NK-92 treated with Interleukin-12 subunit alpha and Interleukin-12 subunit beta, amount 100 ng/mL, for 24 hours (cell line): ENCODE results near the gene USP17L21.
"Not testable (repeated sequence)": the region's sequence is repeated elsewhere in the genome, so short reads cannot be mapped to it uniquely, and the experiment has no call there.

Experiments used
- DNase-seq: peaks from one replicate; lab custom pipeline; 2025; lab: John Stamatoyannopoulos, UW

Gene USP17L21

GRCh38 chr4:9262572-9262971, at the start of gene USP17L21:
Gene USP17L21, plus strand, starts transcription at chr4:9262872. Its CDS starts 0 bp downstream, at chr4:9262872.
- DNase-seq, result not testable (repeated sequence)

- DNase-seq, result not testable (repeated sequence)
Observed at GRCh38 chr4:9214701-9215100, 48.0 kb upstream of the USP17L21 start.

- DNase-seq, result not testable (repeated sequence)
Observed at GRCh38 chr4:9215105-9215504, 47.6 kb upstream of the USP17L21 start, which contains the start of gene USP17L11. Gene USP17L11, plus strand, starts transcription at chr4:9215405. Its CDS starts 0 bp downstream, at chr4:9215405.

GRCh38 chr4:9219852-9220251, 42.8 kb upstream of the USP17L21 start, which contains the start of gene USP17L12:
Gene USP17L12, plus strand, starts transcription at chr4:9220152. Its CDS starts 0 bp downstream, at chr4:9220152.
- DNase-seq, result not testable (repeated sequence)

- not testable (repeated sequence) for DNase-seq
Observed at GRCh38 chr4:9224596-9224995, 38.1 kb upstream of the USP17L21 start, which contains the start of gene USP17L13. Gene USP17L13, plus strand, starts transcription at chr4:9224896. Its CDS starts 0 bp downstream, at chr4:9224896.

- not testable (repeated sequence) for DNase-seq
Observed at GRCh38 chr4:9230249-9230648, 32.4 kb upstream of the USP17L21 start.

- DNase-seq, result not testable (repeated sequence)
Observed at GRCh38 chr4:9234085-9234484, 28.6 kb upstream of the USP17L21 start, which contains the start of gene USP17L15. Gene USP17L15, plus strand, starts transcription at chr4:9234385. Its CDS starts 0 bp downstream, at chr4:9234385.

GRCh38 chr4:9238461-9238860, 24.2 kb upstream of the USP17L21 start:
- DNase-seq, result not testable (repeated sequence)

- DNase-seq, result not testable (repeated sequence)
Observed at GRCh38 chr4:9243579-9243978, 19.1 kb upstream of the USP17L21 start, which contains the start of gene USP17L17. Gene USP17L17, plus strand, starts transcription at chr4:9243879. Its CDS starts 0 bp downstream, at chr4:9243879.

- DNase-seq, result not testable (repeated sequence)
Observed at GRCh38 chr4:9247953-9248680, 14.6 kb upstream of the USP17L21 start, which contains the start of gene USP17L18. Gene USP17L18, plus strand, starts transcription at chr4:9248630. Its CDS starts 0 bp downstream, at chr4:9248630.

- DNase-seq, result not testable (repeated sequence)
Observed at GRCh38 chr4:9253078-9253477, 9.6 kb upstream of the USP17L21 start, which contains the start of gene USP17L19. Gene USP17L19, plus strand, starts transcription at chr4:9253378. Its CDS starts 0 bp downstream, at chr4:9253378.

- not testable (repeated sequence) for DNase-seq
Observed at GRCh38 chr4:9257824-9258223, 4.8 kb upstream of the USP17L21 start, which contains the start of gene USP17L20. Gene USP17L20, plus strand, starts transcription at chr4:9258124. Its CDS starts 0 bp downstream, at chr4:9258124.

GRCh38 chr4:9267319-9267718, 4.6 kb downstream of the USP17L21 start, which contains the start of gene USP17L22:
Gene USP17L22, plus strand, starts transcription at chr4:9267619. Its CDS starts 0 bp downstream, at chr4:9267619.
- not testable (repeated sequence) for DNase-seq

- DNase-seq, result not testable (repeated sequence)
Observed at GRCh38 chr4:9271719-9272118, 9.0 kb downstream of the USP17L21 start.
